ENCODE results near the gene JADE2. TPM values are rescaled to one million over a fixed set of nuclear protein-coding genes. Genes with fewer than 3 reads are reported as not detected.
"Not testable (repeated sequence)": the region's sequence is repeated elsewhere in the genome, so short reads cannot be mapped to it uniquely, and the experiment has no call there.

The JADE2 gene
- total RNA-seq, 1 donor from 2014 or later: 30.3 TPM

DNA sequence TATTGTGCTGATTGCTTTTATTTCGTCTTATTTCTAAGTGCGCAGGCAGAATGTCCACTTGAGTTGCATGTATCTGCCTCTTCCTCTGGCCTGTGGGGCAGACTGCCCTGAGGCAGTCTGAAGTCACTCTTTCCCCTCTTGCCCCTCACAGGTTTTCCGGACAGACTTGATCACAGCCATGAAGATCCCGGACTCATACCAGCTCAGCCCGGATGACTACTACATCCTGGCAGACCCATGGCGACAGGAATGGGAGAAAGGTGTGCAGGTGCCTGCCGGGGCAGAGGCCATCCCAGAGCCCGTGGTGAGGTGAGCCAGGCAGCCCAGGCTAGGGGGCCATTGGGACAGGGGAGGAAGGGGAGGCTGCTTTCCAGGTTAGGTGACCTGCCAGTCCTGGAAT, 26.4 kb downstream of the JADE2 start:
- FAIRE-seq (no peak), DNase-seq (ENCODE audit: low read depth) (no peak)
- H3K27me3 ChIP-seq (ENCODE audit: insufficient read depth, low read length): no peaks in the 10 kb centered on the region
- Mint-ChIP-seq H3K4me3 (ENCODE audit: unreplicated experiment) (no peak overlapping the region), H3K4me1 (ENCODE audit: low read depth, unreplicated experiment) (peaks cover 15% of the 10 kb centered on the region), H3K27me3 (ENCODE audit: low read depth, unreplicated experiment) (no peaks in the 10 kb centered on the region), H3K36me3 (ENCODE audit: low read depth, unreplicated experiment) (peaks cover 16% of the 10 kb centered on the region), H3K27ac (ENCODE audit: unreplicated experiment) (peak overlapping the region; percentile 29), H3K9me3 (ENCODE audit: unreplicated experiment) (no peaks in the 10 kb centered on the region)
- H3K36me3 ChIP-seq (ENCODE audit: insufficient read depth, low read length): no peaks in the 10 kb centered on the region
- H3K4me1 ChIP-seq (ENCODE audit: insufficient read depth, low read length): peaks cover 68% of the 10 kb centered on the region
- H3K27ac ChIP-seq (ENCODE audit: low read depth, low read length): peak overlapping the region; percentile 91
- TF ChIP-seq, protein P1, sequence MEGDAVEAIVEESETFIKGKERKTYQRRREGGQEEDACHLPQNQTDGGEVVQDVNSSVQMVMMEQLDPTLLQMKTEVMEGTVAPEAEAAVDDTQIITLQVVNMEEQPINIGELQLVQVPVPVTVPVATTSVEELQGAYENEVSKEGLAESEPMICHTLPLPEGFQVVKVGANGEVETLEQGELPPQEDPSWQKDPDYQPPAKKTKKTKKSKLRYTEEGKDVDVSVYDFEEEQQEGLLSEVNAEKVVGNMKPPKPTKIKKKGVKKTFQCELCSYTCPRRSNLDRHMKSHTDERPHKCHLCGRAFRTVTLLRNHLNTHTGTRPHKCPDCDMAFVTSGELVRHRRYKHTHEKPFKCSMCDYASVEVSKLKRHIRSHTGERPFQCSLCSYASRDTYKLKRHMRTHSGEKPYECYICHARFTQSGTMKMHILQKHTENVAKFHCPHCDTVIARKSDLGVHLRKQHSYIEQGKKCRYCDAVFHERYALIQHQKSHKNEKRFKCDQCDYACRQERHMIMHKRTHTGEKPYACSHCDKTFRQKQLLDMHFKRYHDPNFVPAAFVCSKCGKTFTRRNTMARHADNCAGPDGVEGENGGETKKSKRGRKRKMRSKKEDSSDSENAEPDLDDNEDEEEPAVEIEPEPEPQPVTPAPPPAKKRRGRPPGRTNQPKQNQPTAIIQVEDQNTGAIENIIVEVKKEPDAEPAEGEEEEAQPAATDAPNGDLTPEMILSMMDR (IDR thresholded peaks at IDR 0.05; ENCODE audit: insufficient read depth, low read depth, low read length): no peak
- no peak for TF ChIP-seq EZH2 (IDR thresholded peaks at IDR 0.05; ENCODE audit: insufficient read depth, low read length)
- no peaks in the 10 kb centered on the region for H4K20me1 ChIP-seq (ENCODE audit: insufficient read depth, low read length)
- H3K9me3 ChIP-seq (ENCODE audit: insufficient read depth, low read depth, low read length): no peaks in the 10 kb centered on the region
- H3K79me2 ChIP-seq (ENCODE audit: insufficient read depth, low read length): no peaks in the 10 kb centered on the region
- H3K9ac ChIP-seq (ENCODE audit: low read length): peak overlapping the region; percentile 62
- no peak overlapping the region for H3K4me3 ChIP-seq (ENCODE audit: insufficient read depth, low read depth, low read length)
- peak overlapping the region; percentile 72 for H3K4me2 ChIP-seq (ENCODE audit: low read length)
- H2AFZ ChIP-seq (ENCODE audit: low read depth, low read length): no peak overlapping the region

DNA sequence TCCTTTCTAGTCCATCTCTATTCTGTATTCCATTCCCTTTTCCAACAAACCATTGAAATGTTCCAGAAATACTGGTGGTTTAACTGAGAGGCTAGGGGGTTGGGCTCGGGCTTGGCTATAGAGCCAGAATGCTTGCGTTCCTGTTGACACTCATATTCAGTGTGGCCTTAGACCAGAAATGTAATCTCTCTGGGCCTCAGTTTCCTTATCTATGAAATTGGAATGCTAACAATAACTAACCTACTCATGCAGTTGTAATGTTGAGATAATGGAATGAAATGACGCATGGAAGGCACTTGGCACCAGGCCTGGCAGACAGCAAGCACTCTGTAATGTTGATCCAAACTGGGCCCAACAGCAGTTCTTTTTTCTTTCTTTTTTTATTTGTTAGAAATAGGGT, 26.8 kb downstream of the JADE2 start:
- H3K9ac ChIP-seq (ENCODE audit: low read length): peak overlapping the region; percentile 62
- H3K27me3 Mint-ChIP-seq (ENCODE audit: low read depth, unreplicated experiment): no peaks in the 10 kb centered on the region
- peak overlapping the region; percentile 91 for H3K27ac ChIP-seq (ENCODE audit: low read depth, low read length)
- no peaks in the 10 kb centered on the region for H3K9me3 Mint-ChIP-seq (ENCODE audit: unreplicated experiment)
- no peak overlapping the region for H3K4me3 ChIP-seq (ENCODE audit: insufficient read depth, low read depth, low read length)
- no peak overlapping the region for H3K4me3 Mint-ChIP-seq (ENCODE audit: unreplicated experiment)
- no peaks in the 10 kb centered on the region for H3K27me3 ChIP-seq (ENCODE audit: insufficient read depth, low read length)
- H3K27ac Mint-ChIP-seq (ENCODE audit: unreplicated experiment): no peak overlapping the region
- H3K36me3 Mint-ChIP-seq (ENCODE audit: low read depth, unreplicated experiment): peaks cover 14% of the 10 kb centered on the region
- peak; percentile 99 for DNase-seq (ENCODE audit: low read depth)
- H4K20me1 ChIP-seq (ENCODE audit: insufficient read depth, low read length): no peaks in the 10 kb centered on the region
- no peaks in the 10 kb centered on the region for H3K9me3 ChIP-seq (ENCODE audit: insufficient read depth, low read depth, low read length)
- peaks cover 15% of the 10 kb centered on the region for H3K4me1 Mint-ChIP-seq (ENCODE audit: low read depth, unreplicated experiment)
- no peaks in the 10 kb centered on the region for H3K79me2 ChIP-seq (ENCODE audit: insufficient read depth, low read length)
- TF ChIP-seq, protein P1 (IDR thresholded peaks at IDR 0.05; ENCODE audit: insufficient read depth, low read depth, low read length): no peak
- no peak for TF ChIP-seq EZH2 (IDR thresholded peaks at IDR 0.05; ENCODE audit: insufficient read depth, low read length)
- no peak overlapping the region for H2AFZ ChIP-seq (ENCODE audit: low read depth, low read length)
- H3K4me1 ChIP-seq (ENCODE audit: insufficient read depth, low read length): peaks cover 68% of the 10 kb centered on the region
- H3K4me2 ChIP-seq (ENCODE audit: low read length): peak overlapping the region; percentile 72
- peak; percentile 82 for FAIRE-seq
- H3K36me3 ChIP-seq (ENCODE audit: insufficient read depth, low read length): no peaks in the 10 kb centered on the region

DNA sequence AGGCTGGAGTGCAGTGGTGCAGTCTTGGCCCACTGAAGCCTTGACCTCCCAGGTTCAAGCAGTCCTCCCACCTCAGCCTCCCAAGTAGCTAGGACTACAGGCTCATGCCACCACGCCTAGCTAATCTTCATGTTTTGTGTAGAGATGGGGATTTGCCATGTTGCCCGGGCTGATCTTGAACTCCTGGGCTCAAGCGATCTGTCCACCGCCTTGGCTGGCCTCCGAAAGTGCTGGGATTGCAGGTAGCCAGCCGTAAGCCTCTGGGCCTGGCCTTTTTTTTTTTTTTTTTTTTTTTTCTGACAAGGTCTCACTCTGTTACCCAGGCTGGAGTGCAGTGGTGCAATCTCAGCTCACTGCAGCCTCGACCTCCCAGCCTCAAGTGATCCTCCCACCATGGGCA, 27.2 kb downstream of the JADE2 start:
- H3K9ac ChIP-seq (ENCODE audit: low read length): peak overlapping the region; percentile 35
- H3K36me3 Mint-ChIP-seq (ENCODE audit: low read depth, unreplicated experiment): peaks cover 13% of the 10 kb centered on the region
- H3K4me1 Mint-ChIP-seq (ENCODE audit: low read depth, unreplicated experiment): peaks cover 15% of the 10 kb centered on the region
- H4K20me1 ChIP-seq (ENCODE audit: insufficient read depth, low read length); H3K4me3 ChIP-seq (ENCODE audit: insufficient read depth, low read depth, low read length); DNase-seq (ENCODE audit: low read depth); H3K27me3 ChIP-seq (ENCODE audit: insufficient read depth, low read length); FAIRE-seq; H3K27me3 Mint-ChIP-seq (ENCODE audit: low read depth, unreplicated experiment); H3K9me3 Mint-ChIP-seq (ENCODE audit: unreplicated experiment); H3K4me3 Mint-ChIP-seq (ENCODE audit: unreplicated experiment); H3K27ac Mint-ChIP-seq (ENCODE audit: unreplicated experiment); H3K79me2 ChIP-seq (ENCODE audit: insufficient read depth, low read length); H2AFZ ChIP-seq (ENCODE audit: low read depth, low read length); H3K9me3 ChIP-seq (ENCODE audit: insufficient read depth, low read depth, low read length); H3K36me3 ChIP-seq (ENCODE audit: insufficient read depth, low read length): not testable (repeated sequence)
- H3K4me1 ChIP-seq (ENCODE audit: insufficient read depth, low read length): peaks cover 65% of the 10 kb centered on the region
- peak overlapping the region; percentile 91 for H3K27ac ChIP-seq (ENCODE audit: low read depth, low read length)
- H3K4me2 ChIP-seq (ENCODE audit: low read length): peak overlapping the region; percentile 72
